B cell (primary cell): ENCODE data around the gene CNTNAP4. TPM values are rescaled to one million over a fixed set of nuclear protein-coding genes. Genes with fewer than 3 reads are reported as not detected.

Experiments
- ATAC-seq: fragments of 200-7000 bp; cut with Tn5 transposase; one replicate; pipeline ENCODE4 v1.10.0; 2021; ENCODE audit warnings: low read depth, mild to moderate bottlenecking, moderate number of reproducible peaks, moderate library complexity
- CTCF ChIA-PET: fragments of 350-600 bp; sonication (Branson Sonifier 250); formaldehyde crosslinking; loops from one replicate; lab custom pipeline; 2021; ENCODE audit warnings: antibody characterized with exemption, inconsistent platforms; lab: Charles Lee
- POLR2A ChIA-PET: fragments of 350-600 bp; sonication (Branson Sonifier 250); formaldehyde crosslinking; loops from one replicate; lab custom pipeline; 2021; ENCODE audit warnings: antibody characterized with exemption; lab: Charles Lee
- DNase-seq: peaks from one replicate; pipeline ENCODE4 v3.0.0; 2013
- H2AFZ ChIP-seq: 2 replicates; pipeline ENCODE4 v1.6.1; 2012; ENCODE audit warnings: mild to moderate bottlenecking, low read depth, low read length; ENCODE audit not compliant: insufficient read depth, poor library complexity, severe bottlenecking
- H3K27ac ChIP-seq, 2 donors: 1 replicate in 1 of 2; 2 replicates in 1 of 2; pipeline ENCODE4 v1.5.1; 2012 to 2013; ENCODE audit warnings: low read length in 2 of 2, mild to moderate bottlenecking in 2 of 2, moderate library complexity in 1 of 2
- H3K27me3 ChIP-seq, 4 experiments: fragments of 200-600 bp in 1 of 4; sonication (generic) in 1 of 4; replicated peaks in 1 of 4; 1 replicate in 2 of 4; 2 replicates in 2 of 4; pipeline versions ENCODE4 v1.6.1 to v1.7.0; 2013 to 2016; ENCODE audit warnings: low read length in 3 of 4, mild to moderate bottlenecking in 2 of 4, mixed read lengths in 1 of 4, moderate library complexity in 1 of 4; ENCODE audit not compliant: insufficient read depth in 4 of 4, control insufficient read depth in 3 of 4; ENCODE audit errors: control extremely low read depth in 1 of 4
- H3K36me3 ChIP-seq, 2 experiments: replicated peaks in 1 of 2; 1 replicate in 1 of 2; 2 replicates in 1 of 2; pipeline versions ENCODE4 v1.6.1 to v1.7.1; 2013; ENCODE audit warnings: low read length in 1 of 2; ENCODE audit not compliant: insufficient read depth in 2 of 2, control insufficient read depth in 1 of 2; ENCODE audit errors: control extremely low read depth in 1 of 2, extremely low read depth in 1 of 2
- H3K4me1 ChIP-seq, 2 donors: fragments of 200-600 bp in 1 of 2; sonication (generic) in 1 of 2; 1 replicate in 1 of 2; 2 replicates in 1 of 2; pipeline versions ENCODE4 v1.5.1 to v1.6.1; 2013 to 2017; ENCODE audit warnings: low read length in 2 of 2; ENCODE audit not compliant: control insufficient read depth in 2 of 2, insufficient read depth in 2 of 2
- H3K4me2 ChIP-seq: replicated peaks from 2 replicates; pipeline ENCODE3; 2012; ENCODE audit warnings: mild to moderate bottlenecking, low read depth, low read length; ENCODE audit not compliant: poor library complexity, severe bottlenecking
- H3K4me3 ChIP-seq, 5 experiments: fragments of 200-600 bp in 1 of 5; sonication (generic) in 1 of 5; 1 replicate in 3 of 5; 2 replicates in 2 of 5; pipeline versions ENCODE4 v1.5.1 to v1.7.0; 2011 to 2016; ENCODE audit warnings: low read length in 4 of 5, mild to moderate bottlenecking in 4 of 5, low read depth in 2 of 5, control low read depth in 1 of 5, moderate library complexity in 1 of 5; ENCODE audit not compliant: insufficient read depth in 1 of 5; ENCODE audit errors: control extremely low read depth in 1 of 5, extremely low read depth in 1 of 5
- H3K79me2 ChIP-seq: fragments of 200-600 bp; sonication (generic); one replicate; pipeline ENCODE4 v1.6.0; 2016; ENCODE audit warnings: low read length; ENCODE audit not compliant: control insufficient read depth, insufficient read depth
- H3K9ac ChIP-seq: fragments of 200-600 bp; sonication (generic); 2 replicates; pipeline ENCODE4 v1.6.1; 2017; ENCODE audit warnings: mild to moderate bottlenecking, low read length, moderate library complexity
- H3K9me3 ChIP-seq, 3 donors: one replicate each; pipeline versions ENCODE4 v1.6.1 to v1.7.1; 2013; ENCODE audit warnings: low read length in 2 of 3; ENCODE audit not compliant: control insufficient read depth in 2 of 3, insufficient read depth in 1 of 3; ENCODE audit errors: control extremely low read depth in 1 of 3
- H4K20me1 ChIP-seq: 2 replicates; pipeline ENCODE4 v1.6.0; 2012; ENCODE audit warnings: mild to moderate bottlenecking, low read length; ENCODE audit not compliant: insufficient read depth, control insufficient read depth, poor library complexity, severe bottlenecking
- H3K27ac Mint-ChIP-seq: one replicate; pipeline ENCODE4 v1.8.0; 2021; ENCODE audit warnings: mixed read lengths
- H3K27me3 Mint-ChIP-seq: one replicate; pipeline ENCODE4 v1.8.0; 2021; ENCODE audit warnings: mixed read lengths
- H3K4me1 Mint-ChIP-seq: one replicate; pipeline ENCODE4 v1.8.0; 2021; ENCODE audit warnings: mixed read lengths
- H3K4me3 Mint-ChIP-seq: one replicate; pipeline ENCODE4 v1.8.0; 2021; ENCODE audit warnings: mixed read lengths
- H3K9me3 Mint-ChIP-seq: one replicate; pipeline ENCODE4 v1.8.0; 2022; ENCODE audit warnings: mixed read lengths; ENCODE audit not compliant: insufficient read depth
- EZH2 ChIP-seq: IDR thresholded peaks from 2 replicates; pipeline ENCODE4 v1.6.1; 2012; ENCODE audit warnings: borderline replicate concordance, low read depth, mild to moderate bottlenecking, moderate library complexity, low read length; ENCODE audit not compliant: insufficient read depth, poor library complexity, severe bottlenecking
- WGBS: methylation state at CpG from one replicate; pipeline ENCODE4 v1.1.5; 2013; ENCODE audit warnings: missing lambda C conversion rate; ENCODE audit not compliant: insufficient coverage; 5-methylcytosine and 5-hydroxymethylcytosine counted together
- intact Hi-C: fragments of 100-400 bp; cut with micrococcal nuclease; formaldehyde crosslinking; loops from one replicate; pipeline ENCODE4 v1.10.0; 2022
- polyA plus RNA-seq: library from polyadenylated mRNA; depleted of rRNA; stranded (reverse); fragments of >200 nt; gene quantifications from 2 replicates; pipeline ENCODE4 v1.2.3, GENCODE V29; 2012
- total RNA-seq, 2 donors: library from RNA; stranded (reverse); fragments of 120-200 nt in 1 of 2; gene quantifications; 1 replicate in 1 of 2; 2 replicates in 1 of 2; pipeline versions ENCODE4 v1.2.3 to v1.2.4, GENCODE V29; 2013 to 2022
- TF ChIP-seq, protein P1 (sequence below): fragments of 200-600 bp; IDR thresholded peaks from one replicate; pipeline ENCODE4 v1.8.0; 2022; ENCODE audit warnings: antibody characterized with exemption, mild to moderate bottlenecking

The CNTNAP4 gene
- total and polyA plus RNA-seq, 2 donors (not counting 1 experiment from before 2014, with no cell fraction given): 0.06 TPM; not detected in 1

DNA sequence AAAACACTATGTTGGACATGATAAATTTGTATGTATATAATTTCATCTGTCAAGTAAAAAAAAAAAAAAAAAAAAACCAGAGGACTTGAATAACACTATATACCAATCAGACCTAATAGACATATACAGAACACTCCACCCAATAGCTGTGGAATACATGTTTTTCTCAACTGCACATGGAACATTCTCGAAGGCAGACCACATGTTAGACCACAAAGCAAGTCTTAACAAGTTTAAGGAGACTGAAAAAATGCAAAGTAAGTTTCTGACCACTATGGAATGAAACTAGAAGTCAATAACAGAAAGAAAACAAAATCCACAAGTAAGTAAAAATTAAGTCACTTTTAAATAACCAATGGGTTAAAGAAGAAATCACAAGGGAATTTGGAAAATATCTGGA, 8.4 kb upstream of the CNTNAP4 start:
- Histone ChIP-seq H2AFZ (no peak overlapping the region), H3K9ac (no peak overlapping the region), H3K36me3 (no peaks in the 10 kb centered on the region), H3K4me3 (no peak overlapping the region), H4K20me1 (no peaks in the 10 kb centered on the region), H3K79me2 (no peaks in the 10 kb centered on the region), H3K27me3 (no peaks in the 10 kb centered on the region), H3K4me1 (no peaks in the 10 kb centered on the region), H3K27ac (no peak overlapping the region), H3K9me3 (no peaks in the 10 kb centered on the region), H3K4me2 (no peak overlapping the region)
- H3K27ac Mint-ChIP-seq: no peak overlapping the region
- no peaks in the 10 kb centered on the region for H3K27me3 Mint-ChIP-seq
- no CpG with 5 or more reads among the region's 1 CpG for WGBS
- ChIA-PET CTCF (no interaction called here), POLR2A (no interaction called here)
- DNase-seq (no peak), ATAC-seq (no peak)
- TF ChIP-seq EZH2: no peak
- TF ChIP-seq, protein P1, sequence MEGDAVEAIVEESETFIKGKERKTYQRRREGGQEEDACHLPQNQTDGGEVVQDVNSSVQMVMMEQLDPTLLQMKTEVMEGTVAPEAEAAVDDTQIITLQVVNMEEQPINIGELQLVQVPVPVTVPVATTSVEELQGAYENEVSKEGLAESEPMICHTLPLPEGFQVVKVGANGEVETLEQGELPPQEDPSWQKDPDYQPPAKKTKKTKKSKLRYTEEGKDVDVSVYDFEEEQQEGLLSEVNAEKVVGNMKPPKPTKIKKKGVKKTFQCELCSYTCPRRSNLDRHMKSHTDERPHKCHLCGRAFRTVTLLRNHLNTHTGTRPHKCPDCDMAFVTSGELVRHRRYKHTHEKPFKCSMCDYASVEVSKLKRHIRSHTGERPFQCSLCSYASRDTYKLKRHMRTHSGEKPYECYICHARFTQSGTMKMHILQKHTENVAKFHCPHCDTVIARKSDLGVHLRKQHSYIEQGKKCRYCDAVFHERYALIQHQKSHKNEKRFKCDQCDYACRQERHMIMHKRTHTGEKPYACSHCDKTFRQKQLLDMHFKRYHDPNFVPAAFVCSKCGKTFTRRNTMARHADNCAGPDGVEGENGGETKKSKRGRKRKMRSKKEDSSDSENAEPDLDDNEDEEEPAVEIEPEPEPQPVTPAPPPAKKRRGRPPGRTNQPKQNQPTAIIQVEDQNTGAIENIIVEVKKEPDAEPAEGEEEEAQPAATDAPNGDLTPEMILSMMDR: no peak
- intact Hi-C loops: no loop called here
- no peaks in the 10 kb centered on the region for H3K4me1 Mint-ChIP-seq
- H3K4me3 Mint-ChIP-seq: no peak overlapping the region
- peaks cover 7% of the 10 kb centered on the region for H3K9me3 Mint-ChIP-seq

GRCh38 chr16:76277460-76278030, 344 bp downstream of the CNTNAP4 start:
- 48% methylated on average over 4 of the region's 9 CpGs for WGBS
- H3K79me2 ChIP-seq: no peaks in the 10 kb centered on the region
- no peak overlapping the region for H3K27ac ChIP-seq
- intact Hi-C loops: no loop called here
- TF ChIP-seq EZH2: no peak
- TF ChIP-seq, protein P1: no peak
- H3K9ac ChIP-seq: no peak overlapping the region
- H3K9me3 ChIP-seq: no peaks in the 10 kb centered on the region
- DNase-seq (no peak), ATAC-seq (no peak)
- no peaks in the 10 kb centered on the region for H3K27me3 ChIP-seq
- no peak overlapping the region for H3K4me2 ChIP-seq
- ChIA-PET CTCF (no interaction called here), POLR2A (no interaction called here)
- no peaks in the 10 kb centered on the region for H3K4me1 ChIP-seq
- peaks cover 3% of the 10 kb centered on the region for H3K27me3 Mint-ChIP-seq
- no peak overlapping the region for H2AFZ ChIP-seq
- no peaks in the 10 kb centered on the region for H3K36me3 ChIP-seq
- H3K9me3 Mint-ChIP-seq: no peaks in the 10 kb centered on the region
- no peaks in the 10 kb centered on the region for H4K20me1 ChIP-seq
- H3K4me3 Mint-ChIP-seq: no peak overlapping the region
- H3K4me1 Mint-ChIP-seq: no peaks in the 10 kb centered on the region
- H3K27ac Mint-ChIP-seq: no peak overlapping the region
- H3K4me3 ChIP-seq: no peak overlapping the region
